Nephron progenitor cell (in vitro differentiated cells): Measurements from ENCODE around the gene SNX20.

ENCODE experiments used
- DNase-seq: peaks from one replicate; pipeline ENCODE4 v3.0.0; 2021
- H3K27ac Mint-ChIP-seq: 2 replicates; pipeline ENCODE4 v1.8.0; 2021; ENCODE audit warnings: mild to moderate bottlenecking, moderate library complexity, mixed read lengths
- H3K27me3 Mint-ChIP-seq: 2 replicates; pipeline ENCODE4 v1.8.0; 2021; ENCODE audit warnings: mild to moderate bottlenecking, low read depth, mixed read lengths; ENCODE audit not compliant: poor library complexity
- H3K36me3 Mint-ChIP-seq: 2 replicates; pipeline ENCODE4 v1.8.0; 2021; ENCODE audit warnings: low read depth, mixed read lengths
- H3K4me1 Mint-ChIP-seq: 2 replicates; pipeline ENCODE4 v1.8.0; 2021; ENCODE audit warnings: mixed read lengths
- H3K4me3 Mint-ChIP-seq: 2 replicates; pipeline ENCODE4 v1.8.0; 2021; ENCODE audit warnings: mild to moderate bottlenecking, moderate library complexity, mixed read lengths
- H3K9me3 Mint-ChIP-seq: 2 replicates; pipeline ENCODE4 v1.8.0; 2021; ENCODE audit warnings: mild to moderate bottlenecking, moderate library complexity, mixed read lengths
- CTCF ChIP-seq: fragments of 200-600 bp; sonication (generic); IDR thresholded peaks from 2 replicates; pipeline ENCODE4 v1.5.0; 2021; ENCODE audit warnings: antibody characterized with exemption

SNX20 gene

GRCh38 chr16:50631985-50632576 is 49.0 kb downstream of the SNX20 start:
- H3K4me1 Mint-ChIP-seq = peaks cover 47% of the 10 kb centered on the region
- H3K27ac Mint-ChIP-seq = peak overlapping the region; percentile 74
- no peak for DNase-seq

GRCh38 chr16:50631249-50631984 is 49.7 kb downstream of the SNX20 start:
- Mint-ChIP-seq H3K36me3 (peaks cover 48% of the 10 kb centered on the region), H3K9me3 (no peaks in the 10 kb centered on the region), H3K27ac (peak overlapping the region; percentile 74), H3K4me1 (peaks cover 47% of the 10 kb centered on the region), H3K4me3 (no peak overlapping the region), H3K27me3 (peaks cover 5% of the 10 kb centered on the region)
- no peak for TF ChIP-seq CTCF
- no peak for DNase-seq

More at GRCh38 chr16:50631985-50632576, 49.0 kb downstream of the SNX20 start:
- Mint-ChIP-seq H3K27me3 (peaks cover 5% of the 10 kb centered on the region), H3K36me3 (peaks cover 48% of the 10 kb centered on the region), H3K4me3 (no peak overlapping the region), H3K9me3 (no peaks in the 10 kb centered on the region)
- TF ChIP-seq CTCF = no peak

- Mint-ChIP-seq H3K4me3 (no peak overlapping the region), H3K9me3 (no peaks in the 10 kb centered on the region)
- no peak for TF ChIP-seq CTCF
These were observed 50.6 kb downstream of the SNX20 start for GRCh38 chr16:50630394-50631020.

GRCh38 chr16:50629334-50629733 is 51.8 kb downstream of the SNX20 start:
- TF ChIP-seq CTCF = no peak
- no peak for DNase-seq

More at GRCh38 chr16:50630394-50631020, 50.6 kb downstream of the SNX20 start:
- peaks cover 46% of the 10 kb centered on the region for H3K4me1 Mint-ChIP-seq
- H3K27ac Mint-ChIP-seq = peak overlapping the region; percentile 71
- DNase-seq = no peak
- peaks cover 53% of the 10 kb centered on the region for H3K36me3 Mint-ChIP-seq
- peaks cover 2% of the 10 kb centered on the region for H3K27me3 Mint-ChIP-seq

GRCh38 chr16:50628156-50628802 is 52.8 kb downstream of the SNX20 start:
- H3K27ac Mint-ChIP-seq = peak overlapping the region; percentile 80
- TF ChIP-seq CTCF = no peak
- DNase-seq = no peak
- H3K4me1 Mint-ChIP-seq = peaks cover 30% of the 10 kb centered on the region
- peaks cover 44% of the 10 kb centered on the region for H3K36me3 Mint-ChIP-seq
- H3K4me3 Mint-ChIP-seq = no peak overlapping the region
- no peaks in the 10 kb centered on the region for H3K27me3 Mint-ChIP-seq
- H3K9me3 Mint-ChIP-seq = no peaks in the 10 kb centered on the region

More at GRCh38 chr16:50629334-50629733, 51.8 kb downstream of the SNX20 start:
- Mint-ChIP-seq H3K4me1 (peaks cover 34% of the 10 kb centered on the region), H3K36me3 (peaks cover 50% of the 10 kb centered on the region), H3K27me3 (no peaks in the 10 kb centered on the region), H3K9me3 (no peaks in the 10 kb centered on the region), H3K27ac (peak overlapping the region; percentile 73), H3K4me3 (no peak overlapping the region)
